ENCODE results near the gene ATP5PB. TPM values are rescaled to one million over a fixed set of nuclear protein-coding genes. Genes with fewer than 3 reads are reported as not detected.

Gene ATP5PB
- total and polyA plus RNA-seq, 8 donors, result 56.3 to 138 (median 89.2) TPM

DNA sequence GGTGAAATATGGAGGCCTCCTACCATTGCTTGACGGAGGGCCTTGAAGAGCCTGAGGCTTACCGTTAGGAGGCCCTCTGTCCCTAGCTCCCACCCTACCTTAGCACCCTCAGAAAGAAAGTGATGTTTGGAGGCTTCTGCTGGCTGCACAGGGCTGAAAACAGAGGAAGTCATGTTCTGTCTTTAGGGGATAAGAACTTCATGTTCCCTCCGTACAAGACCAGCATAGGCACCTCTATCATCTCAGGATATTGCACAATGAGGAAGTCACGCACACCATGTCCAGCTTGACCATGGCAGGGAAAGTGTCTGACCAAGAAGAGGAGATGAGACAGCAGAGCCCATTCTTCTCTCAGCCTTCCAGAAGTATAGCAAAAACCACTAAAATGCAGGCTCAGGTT lies 40.3 kb downstream of the ATP5PB start:
- H3K27ac ChIP-seq, result peak overlapping the region in 2 of 4 donors; percentile 5 to 48

DNA sequence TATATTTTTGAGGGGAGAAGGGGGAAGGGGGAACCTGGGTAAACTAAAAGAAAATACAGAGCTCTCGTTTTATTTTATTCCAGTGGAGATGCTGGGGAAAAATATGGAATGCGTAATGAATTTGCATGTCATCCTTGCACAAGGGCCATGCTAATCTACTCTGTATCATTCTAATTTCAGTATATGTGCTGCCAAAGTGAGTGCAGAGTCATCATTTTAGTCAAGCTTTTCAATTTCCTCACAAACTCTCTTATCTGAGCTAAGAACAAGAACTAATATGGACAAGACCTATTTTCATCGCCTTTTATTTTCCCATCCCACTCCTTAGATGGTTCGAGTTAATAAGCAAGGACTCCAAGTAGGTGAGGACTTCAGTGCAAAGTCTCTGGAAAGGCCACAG lies 41.0 kb downstream of the ATP5PB start:
- no peak overlapping the region for H3K4me3 ChIP-seq
- no peaks in the 10 kb centered on the region for H3K36me3 ChIP-seq
- intact Hi-C loops (cut with DNase I), result no loop called here
- DNase-seq (no peak), ATAC-seq (no peak), FAIRE-seq (no peak)
- 77 to 80% methylated on average over 4 of the region's 4 CpGs for WGBS, 2 donors
- H3K4me1 ChIP-seq, result no peaks in the 10 kb centered on the region
- H3K27me3 ChIP-seq, result no peaks in the 10 kb centered on the region
- TF ChIP-seq, protein P1, sequence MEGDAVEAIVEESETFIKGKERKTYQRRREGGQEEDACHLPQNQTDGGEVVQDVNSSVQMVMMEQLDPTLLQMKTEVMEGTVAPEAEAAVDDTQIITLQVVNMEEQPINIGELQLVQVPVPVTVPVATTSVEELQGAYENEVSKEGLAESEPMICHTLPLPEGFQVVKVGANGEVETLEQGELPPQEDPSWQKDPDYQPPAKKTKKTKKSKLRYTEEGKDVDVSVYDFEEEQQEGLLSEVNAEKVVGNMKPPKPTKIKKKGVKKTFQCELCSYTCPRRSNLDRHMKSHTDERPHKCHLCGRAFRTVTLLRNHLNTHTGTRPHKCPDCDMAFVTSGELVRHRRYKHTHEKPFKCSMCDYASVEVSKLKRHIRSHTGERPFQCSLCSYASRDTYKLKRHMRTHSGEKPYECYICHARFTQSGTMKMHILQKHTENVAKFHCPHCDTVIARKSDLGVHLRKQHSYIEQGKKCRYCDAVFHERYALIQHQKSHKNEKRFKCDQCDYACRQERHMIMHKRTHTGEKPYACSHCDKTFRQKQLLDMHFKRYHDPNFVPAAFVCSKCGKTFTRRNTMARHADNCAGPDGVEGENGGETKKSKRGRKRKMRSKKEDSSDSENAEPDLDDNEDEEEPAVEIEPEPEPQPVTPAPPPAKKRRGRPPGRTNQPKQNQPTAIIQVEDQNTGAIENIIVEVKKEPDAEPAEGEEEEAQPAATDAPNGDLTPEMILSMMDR (IDR thresholded peaks at IDR 0.05), result no peak
- peak overlapping the region in 1 of 4 donors; percentile 35 for H3K27ac ChIP-seq
- H3K9me3 ChIP-seq, result no peaks in the 10 kb centered on the region

More for the DNA sequence above, 40.3 kb downstream of the ATP5PB start:
- FAIRE-seq (no peak), DNase-seq (no peak), ATAC-seq (peak in 3 of 4 donors; percentile 28 to 79 (median 76))
- H3K4me3 ChIP-seq, result no peak overlapping the region
- TF ChIP-seq, protein P1 (IDR thresholded peaks at IDR 0.05), result no peak
- no peaks in the 10 kb centered on the region for H3K36me3 ChIP-seq
- 75 to 86% methylated on average over 4 of the region's 4 CpGs for WGBS, 2 donors
- intact Hi-C loops (cut with DNase I), result loop anchor here in 1 of 3 donors (10.0 kb wide), 1 partner anchor 285 kb away; no protein-coding TSS in a partner anchor
- H3K27me3 ChIP-seq, result no peaks in the 10 kb centered on the region
- H3K9me3 ChIP-seq, result no peaks in the 10 kb centered on the region
- H3K4me1 ChIP-seq, result no peaks in the 10 kb centered on the region

DNA sequence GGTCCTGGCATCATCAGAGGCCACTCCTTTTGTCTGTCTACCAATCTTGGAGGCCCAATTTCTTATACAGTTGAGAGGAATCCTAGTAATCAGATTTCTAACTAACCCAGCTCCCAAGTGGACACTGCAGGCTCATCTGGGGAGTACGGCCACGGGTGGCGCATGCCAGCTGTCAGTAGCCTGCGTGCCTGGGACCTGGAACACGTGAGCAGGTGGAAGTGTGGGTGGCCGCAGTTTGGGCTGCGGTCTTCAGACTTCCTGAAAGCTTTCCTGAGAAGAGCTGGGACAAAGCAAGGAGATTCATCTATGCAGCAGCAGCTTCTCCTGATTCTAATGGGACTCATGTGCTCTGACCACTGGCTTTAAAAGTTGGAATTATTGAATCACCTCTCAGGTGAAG lies 41.8 kb downstream of the ATP5PB start:
- Histone ChIP-seq H3K4me3 (no peak overlapping the region), H3K4me1 (no peaks in the 10 kb centered on the region), H3K9me3 (no peaks in the 10 kb centered on the region), H3K27ac (no peak overlapping the region), H3K27me3 (no peaks in the 10 kb centered on the region), H3K36me3 (no peaks in the 10 kb centered on the region)
- FAIRE-seq (no peak), ATAC-seq (no peak), DNase-seq (no peak)
- intact Hi-C loops (cut with DNase I), result no loop called here
- 84 to 88% methylated on average over 7 of the region's 7 CpGs for WGBS, 2 donors
- TF ChIP-seq, protein P1 (IDR thresholded peaks at IDR 0.05), result no peak

DNA sequence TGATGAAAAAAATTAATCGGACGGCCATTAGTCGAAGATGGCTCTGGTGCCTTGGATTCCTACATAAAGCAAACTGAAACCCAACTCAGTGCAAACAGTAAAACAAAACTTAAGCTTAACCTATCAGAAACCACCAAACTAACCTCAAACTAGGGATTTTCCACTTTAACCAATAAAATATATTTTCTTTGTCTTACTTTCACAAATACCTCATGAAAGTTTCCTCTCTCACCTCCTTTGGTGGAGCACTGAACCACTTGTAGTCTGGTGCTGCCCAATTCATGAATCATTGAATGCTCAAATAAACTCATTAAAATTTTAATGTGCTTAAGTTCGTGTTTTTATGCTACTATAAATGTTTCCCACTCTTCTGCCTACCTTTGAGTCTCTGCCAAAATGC lies 47.1 kb downstream of the ATP5PB start:
- DNase-seq, result no peak
- FAIRE-seq, result no peak
- Histone ChIP-seq H3K36me3 (no peaks in the 10 kb centered on the region), H3K4me1 (no peaks in the 10 kb centered on the region), H3K4me3 (no peak overlapping the region), H3K27ac (no peak overlapping the region), H3K27me3 (no peaks in the 10 kb centered on the region), H3K9me3 (no peaks in the 10 kb centered on the region)
- TF ChIP-seq, protein P1 (IDR thresholded peaks at IDR 0.05), result no peak
- no peak for ATAC-seq
- intact Hi-C loops (cut with DNase I), result no loop called here
- 74 to 80% methylated on average over 4 of the region's 4 CpGs for WGBS, 2 donors

DNA sequence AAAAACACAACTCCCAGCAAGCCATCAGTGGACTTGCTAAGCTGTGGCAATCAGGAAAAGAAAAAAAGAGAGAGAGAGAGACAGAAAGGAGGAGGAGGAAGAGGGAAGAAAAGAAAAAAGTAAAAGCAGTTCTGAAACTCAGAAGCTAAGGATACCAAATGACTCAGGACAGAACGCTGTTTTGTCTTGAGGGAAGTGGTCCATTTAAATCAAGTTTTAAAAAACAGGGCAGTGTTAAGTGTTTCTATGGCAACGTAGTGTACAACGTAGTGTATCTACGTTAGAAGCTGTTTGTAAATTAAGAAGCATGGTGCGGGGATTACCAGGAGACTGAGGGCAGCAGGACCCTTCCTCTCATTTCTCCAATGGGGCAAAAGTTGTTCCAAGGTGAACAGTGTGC lies 48.3 kb downstream of the ATP5PB start:
- Histone ChIP-seq H3K36me3 (no peaks in the 10 kb centered on the region), H3K4me1 (no peaks in the 10 kb centered on the region), H3K4me3 (no peak overlapping the region), H3K27me3 (no peaks in the 10 kb centered on the region), H3K9me3 (no peaks in the 10 kb centered on the region), H3K27ac (no peak overlapping the region)
- DNase-seq (no peak), FAIRE-seq (no peak), ATAC-seq (peak in 1 of 4 donors; percentile 13)
- 60 to 65% methylated on average over 5 of the region's 5 CpGs for WGBS, 2 donors
- intact Hi-C loops (cut with DNase I), result no loop called here
- TF ChIP-seq, protein P1 (IDR thresholded peaks at IDR 0.05), result no peak

Measured in pancreas (tissue), 10 donors.